ENCODE results near the gene FRMD4A. TPM values are rescaled to one million over a fixed set of nuclear protein-coding genes. Genes with fewer than 3 reads are reported as not detected.

The FRMD4A gene
- total RNA-seq, 1 experiment from 2014 or later, result 7.0 TPM

- DNase-seq, result no peak
- intact Hi-C loops (cut with micrococcal nuclease; ENCODE audit: unreplicated experiment), result no loop called here
- CTCF ChIA-PET, result no interaction called here
- BruUV-seq (replicated peaks), result no TSS peak
- Mint-ChIP-seq H3K36me3 (ENCODE audit: insufficient read depth, unreplicated experiment) (no peaks in the 10 kb centered on the region), H3K27me3 (ENCODE audit: unreplicated experiment) (peaks cover 30% of the 10 kb centered on the region), H3K27ac (ENCODE audit: unreplicated experiment) (no peak overlapping the region), H3K4me1 (ENCODE audit: low read depth, unreplicated experiment) (no peaks in the 10 kb centered on the region), H3K4me3 (ENCODE audit: low read depth, unreplicated experiment) (no peak overlapping the region), H3K9me3 (ENCODE audit: low read depth, unreplicated experiment) (peaks cover 2% of the 10 kb centered on the region)
- no peak for TF ChIP-seq CTCF (IDR thresholded peaks at IDR 0.05; ENCODE audit: unreplicated experiment)
Observed at GRCh38 chr10:13810568-13810967, 520.2 kb downstream of the FRMD4A start.

GRCh38 chr10:13809427-13809826, 521.3 kb downstream of the FRMD4A start:
- no peak for DNase-seq
- Mint-ChIP-seq H3K27ac (ENCODE audit: unreplicated experiment) (no peak overlapping the region), H3K36me3 (ENCODE audit: insufficient read depth, unreplicated experiment) (no peaks in the 10 kb centered on the region), H3K9me3 (ENCODE audit: low read depth, unreplicated experiment) (no peaks in the 10 kb centered on the region), H3K4me1 (ENCODE audit: low read depth, unreplicated experiment) (no peaks in the 10 kb centered on the region), H3K27me3 (ENCODE audit: unreplicated experiment) (peaks cover 22% of the 10 kb centered on the region), H3K4me3 (ENCODE audit: low read depth, unreplicated experiment) (no peak overlapping the region)
- CTCF ChIA-PET, result no interaction called here
- intact Hi-C loops (cut with micrococcal nuclease; ENCODE audit: unreplicated experiment), result no loop called here
- BruUV-seq (replicated peaks), result no TSS peak
- TF ChIP-seq CTCF (IDR thresholded peaks at IDR 0.05; ENCODE audit: unreplicated experiment), result no peak

- intact Hi-C loops (cut with micrococcal nuclease; ENCODE audit: unreplicated experiment), result no loop called here
- no TSS peak for BruUV-seq (replicated peaks)
- no peak for DNase-seq
- H3K4me3 Mint-ChIP-seq (ENCODE audit: low read depth, unreplicated experiment), result no peak overlapping the region
- no peaks in the 10 kb centered on the region for H3K36me3 Mint-ChIP-seq (ENCODE audit: insufficient read depth, unreplicated experiment)
- H3K4me1 Mint-ChIP-seq (ENCODE audit: low read depth, unreplicated experiment), result no peaks in the 10 kb centered on the region
- CTCF ChIA-PET, result no interaction called here
- H3K27me3 Mint-ChIP-seq (ENCODE audit: unreplicated experiment), result peaks cover 17% of the 10 kb centered on the region
- no peaks in the 10 kb centered on the region for H3K9me3 Mint-ChIP-seq (ENCODE audit: low read depth, unreplicated experiment)
- TF ChIP-seq CTCF (IDR thresholded peaks at IDR 0.05; ENCODE audit: unreplicated experiment), result no peak
- H3K27ac Mint-ChIP-seq (ENCODE audit: unreplicated experiment), result no peak overlapping the region
Observed at GRCh38 chr10:13808556-13809391, 522.0 kb downstream of the FRMD4A start.

- TF ChIP-seq CTCF (IDR thresholded peaks at IDR 0.05; ENCODE audit: unreplicated experiment), result no peak
- intact Hi-C loops (cut with micrococcal nuclease; ENCODE audit: unreplicated experiment), result no loop called here
- BruUV-seq (replicated peaks), result no TSS peak
- CTCF ChIA-PET, result no interaction called here
- H3K4me3 Mint-ChIP-seq (ENCODE audit: low read depth, unreplicated experiment), result no peak overlapping the region
- no peaks in the 10 kb centered on the region for H3K4me1 Mint-ChIP-seq (ENCODE audit: low read depth, unreplicated experiment)
- H3K27me3 Mint-ChIP-seq (ENCODE audit: unreplicated experiment), result peaks cover 25% of the 10 kb centered on the region
- no peaks in the 10 kb centered on the region for H3K9me3 Mint-ChIP-seq (ENCODE audit: low read depth, unreplicated experiment)
- no peaks in the 10 kb centered on the region for H3K36me3 Mint-ChIP-seq (ENCODE audit: insufficient read depth, unreplicated experiment)
- DNase-seq, result no peak
- no peak overlapping the region for H3K27ac Mint-ChIP-seq (ENCODE audit: unreplicated experiment)
Observed at GRCh38 chr10:13806419-13806818, 524.3 kb downstream of the FRMD4A start.
